NT2/D1 (cell line): ENCODE results near the gene EIF4EBP3.

Source experiments
- SUZ12 ChIP-seq: IDR thresholded peaks from 2 replicates; pipeline ENCODE4 v1.6.1; 2011; ENCODE audit not compliant: insufficient read length, insufficient read depth; ENCODE audit errors: extremely low read depth
- YY1 ChIP-seq: IDR thresholded peaks from 2 replicates; pipeline ENCODE4 v1.6.1; 2011; ENCODE audit not compliant: insufficient read length, insufficient read depth
- ZNF274 ChIP-seq: IDR thresholded peaks from 2 replicates; pipeline ENCODE4 v1.6.1; 2011; ENCODE audit warnings: mild to moderate bottlenecking, low read depth, low read length

GRCh38 chr5:140574165-140574564, 26.7 kb downstream of the EIF4EBP3 start:
- TF ChIP-seq ZNF274 (no peak), YY1 (no peak), SUZ12 (no peak)
